NCI-H2171 treated with DMSO at 0.1 percent for 48 hours (cell line): ENCODE measurements around the gene BMF.
"Not testable (repeated sequence)": the region's sequence is repeated elsewhere in the genome, so short reads cannot be mapped to it uniquely, and the experiment has no call there.

Experiments
- DNase-seq: peaks from one replicate; lab custom pipeline; 2025; lab: John Stamatoyannopoulos, UW

The BMF gene, protein sequence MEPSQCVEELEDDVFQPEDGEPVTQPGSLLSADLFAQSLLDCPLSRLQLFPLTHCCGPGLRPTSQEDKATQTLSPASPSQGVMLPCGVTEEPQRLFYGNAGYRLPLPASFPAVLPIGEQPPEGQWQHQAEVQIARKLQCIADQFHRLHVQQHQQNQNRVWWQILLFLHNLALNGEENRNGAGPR

DNA sequence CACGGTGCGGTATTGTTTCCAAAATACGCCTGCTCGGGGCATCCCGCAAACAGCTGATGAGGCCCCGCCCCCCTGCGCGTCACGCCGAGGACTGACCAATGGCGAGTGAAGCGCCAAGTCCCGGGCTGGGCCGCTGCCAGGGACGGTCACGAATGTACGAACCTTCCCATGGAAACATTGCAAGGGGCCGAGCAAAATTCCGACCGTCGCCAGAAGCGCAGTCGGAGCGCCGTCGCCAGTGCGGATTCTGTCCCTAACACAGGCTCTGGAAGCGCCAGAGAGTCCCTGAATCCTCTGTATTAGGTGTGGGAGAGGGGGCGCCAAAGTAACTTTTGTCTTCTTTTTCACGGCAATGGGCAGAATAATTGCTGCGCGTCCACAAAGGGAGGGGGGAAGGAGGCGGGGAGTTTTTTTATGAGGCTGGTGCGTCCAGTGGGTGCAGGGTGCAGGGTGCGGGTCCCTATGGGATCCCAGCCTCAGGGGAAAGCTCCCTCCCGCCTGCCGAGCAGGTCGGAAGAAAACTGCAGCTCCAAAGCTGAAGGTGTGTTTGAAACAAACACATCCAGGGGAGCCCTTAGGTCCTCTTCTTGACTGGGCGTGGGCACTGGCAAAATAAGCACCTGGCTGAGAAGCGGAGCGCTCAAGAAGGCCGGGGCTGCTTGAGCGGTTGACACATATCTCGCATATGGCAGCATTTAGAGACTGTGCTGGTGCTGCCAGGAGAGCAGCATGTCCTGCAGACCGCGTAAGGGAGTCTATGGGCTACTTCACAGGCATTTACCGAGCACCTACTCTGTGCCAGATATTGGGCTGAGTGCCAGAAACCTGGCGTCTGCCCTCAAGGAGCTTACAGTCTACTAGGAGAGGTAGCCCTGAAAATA is at the start of gene BMF:
Gene BMF, minus strand, starts transcription at position 25 of the 881 bp plus-strand sequence. CDS start 2,793 bp downstream, outside the sequence.
- peak; percentile 98 for DNase-seq

DNA sequence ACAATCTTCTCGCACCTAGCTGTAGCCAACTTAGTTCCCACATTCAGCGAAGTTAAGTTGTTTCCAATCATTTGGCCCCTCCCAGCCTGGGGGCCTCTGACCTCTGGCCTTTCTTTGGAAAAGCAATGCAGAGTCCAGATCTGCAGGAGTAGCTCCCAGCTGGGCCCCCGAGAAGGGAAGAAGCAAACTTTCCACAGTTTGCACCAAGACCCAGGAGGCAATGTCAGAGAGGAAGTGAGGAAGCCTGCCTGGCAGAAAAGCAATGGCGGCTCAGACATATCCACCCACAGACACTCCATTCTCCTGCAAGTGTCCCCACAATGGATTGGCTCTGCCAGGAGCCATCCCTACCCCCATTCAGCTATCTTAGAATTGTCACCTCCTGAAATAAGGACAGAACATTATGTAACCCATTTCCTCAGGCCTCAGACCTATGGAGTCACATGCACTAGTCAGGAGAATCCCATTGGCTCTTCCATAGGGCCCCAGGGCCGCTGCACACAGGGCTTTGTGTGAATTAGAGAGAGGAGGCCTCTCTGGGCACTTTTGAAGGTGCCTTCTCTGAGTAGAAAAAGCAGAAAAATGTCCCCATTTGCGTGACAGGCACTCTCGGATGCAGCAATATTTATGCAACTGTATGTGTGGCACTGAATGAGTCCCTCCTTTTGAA is 49.2 kb upstream of the BMF start:
- DNase-seq = no peak

DNA sequence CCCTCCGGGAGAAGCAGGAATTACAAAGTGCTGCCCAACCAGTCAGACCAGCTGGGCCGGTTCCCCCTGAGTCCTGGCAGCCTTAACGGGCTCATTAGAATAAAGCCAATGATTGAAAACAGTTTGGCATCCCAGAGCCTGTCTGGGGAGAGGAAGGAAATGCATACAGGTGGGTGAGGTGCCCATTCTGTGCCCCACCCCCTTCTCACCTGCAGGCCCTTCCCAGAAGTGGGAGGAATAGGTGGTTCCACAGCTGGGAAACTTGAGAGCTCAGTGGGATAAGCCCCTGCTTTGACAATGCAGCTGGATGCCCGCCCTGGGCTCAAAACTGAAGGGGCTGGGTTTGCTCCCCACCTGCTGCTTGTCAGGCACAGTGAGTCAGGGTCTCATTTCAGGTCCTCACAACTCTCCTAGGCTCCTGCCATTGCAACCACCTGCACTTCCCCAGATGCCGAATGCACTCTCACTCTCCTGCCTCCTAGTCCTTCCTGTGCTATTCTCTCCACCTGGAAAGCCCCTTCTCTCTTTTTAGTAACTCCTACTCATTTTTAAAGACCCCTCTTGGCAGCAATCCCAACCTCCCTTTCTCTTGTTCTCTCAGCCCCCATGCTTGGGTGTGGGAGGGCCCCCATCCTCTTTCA is 46.7 kb upstream of the BMF start:
- DNase-seq = no peak

DNA sequence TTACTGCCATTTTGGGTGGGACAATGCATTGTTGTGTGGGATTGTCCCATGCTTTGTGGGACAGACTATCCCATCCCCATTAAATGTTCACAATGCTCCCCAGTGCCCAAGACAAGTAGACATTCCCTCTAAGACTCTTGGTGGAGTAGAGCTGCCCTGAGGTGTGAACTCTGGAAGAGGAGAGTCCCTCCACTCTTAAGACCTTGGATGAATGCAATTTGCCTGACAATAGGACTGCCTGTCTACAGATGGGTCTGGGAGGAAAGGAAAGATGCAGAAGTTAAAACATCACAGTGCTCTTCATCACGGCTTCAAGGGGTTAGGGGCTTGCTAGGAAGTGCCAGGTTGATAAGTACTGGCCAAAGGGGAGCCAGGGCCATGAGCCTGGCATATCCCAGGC is 46.1 kb upstream of the BMF start:
- not testable (repeated sequence) for DNase-seq

DNA sequence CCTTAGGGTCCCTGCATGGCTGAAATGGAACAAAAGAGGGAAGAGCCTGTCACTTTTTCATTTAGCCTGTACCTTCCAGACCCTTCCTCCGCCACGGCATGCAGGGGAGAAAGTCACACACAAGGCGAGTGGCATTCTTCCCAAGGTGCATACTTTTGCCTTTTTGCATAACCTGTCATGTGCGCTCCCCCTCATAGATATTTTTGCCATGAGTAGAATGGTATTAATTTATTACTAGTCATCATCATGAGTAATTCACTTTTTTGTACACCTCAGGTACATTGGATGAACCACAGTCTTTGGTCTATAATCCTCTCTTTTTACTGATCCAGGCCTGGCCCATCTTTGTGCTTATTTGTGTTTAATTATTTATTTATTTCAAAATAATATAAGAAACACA is 43.3 kb upstream of the BMF start:
- no peak for DNase-seq

DNA sequence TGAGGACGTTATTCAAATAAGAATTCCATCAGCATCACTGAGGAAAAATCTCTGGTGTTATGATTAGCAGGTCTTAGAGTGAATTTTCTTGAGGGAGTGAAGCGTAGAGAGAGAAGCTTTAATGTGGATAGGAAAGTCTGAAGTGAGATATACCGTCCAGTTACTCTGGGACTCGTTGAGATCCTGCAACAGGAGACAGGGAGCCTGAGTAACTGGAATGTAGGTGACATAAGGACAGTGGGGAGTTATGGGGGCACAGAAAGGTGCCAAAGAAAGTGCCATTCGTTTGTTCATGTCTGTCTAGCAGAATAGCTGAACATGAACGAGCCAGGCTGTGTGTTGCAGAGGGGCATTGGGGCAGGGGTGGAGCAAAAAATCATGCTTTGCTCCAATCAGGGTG is 42.8 kb upstream of the BMF start:
- DNase-seq = no peak

DNA sequence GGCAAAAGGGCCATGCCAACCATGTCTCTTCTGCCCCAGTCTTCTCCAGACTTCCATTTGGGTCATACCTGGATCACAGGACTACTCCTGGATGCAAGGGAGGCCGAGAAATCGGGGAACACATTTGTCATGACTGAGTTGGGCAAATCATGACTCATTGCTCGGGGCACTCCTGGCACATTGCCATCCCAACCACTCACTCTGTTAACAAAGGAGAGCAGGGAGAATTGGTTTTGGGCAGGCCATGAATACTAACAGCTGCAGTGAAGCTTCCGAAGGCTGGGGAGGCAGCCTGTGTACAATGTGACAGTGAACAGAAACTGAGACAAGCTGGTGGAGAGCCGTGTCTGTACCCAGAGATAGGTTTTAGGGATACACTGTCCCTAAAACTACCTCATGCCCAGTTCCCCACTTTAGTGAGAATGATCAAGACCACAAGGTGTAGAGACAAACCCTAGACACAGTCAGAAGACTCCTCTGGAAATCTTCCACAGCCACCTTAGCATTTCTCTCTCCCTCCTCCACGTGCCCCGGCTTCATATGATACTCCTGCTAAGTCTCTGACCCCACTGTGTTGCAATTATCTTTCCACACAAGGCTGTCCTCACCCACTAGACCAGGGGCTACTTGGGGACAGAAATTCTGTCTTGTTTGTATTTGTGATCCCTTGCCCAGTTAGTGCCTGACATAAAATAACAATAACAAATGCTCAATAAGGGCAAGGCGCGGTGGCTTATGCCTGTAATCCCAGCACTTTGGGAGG is 41.7 kb upstream of the BMF start:
- DNase-seq = no peak

DNA sequence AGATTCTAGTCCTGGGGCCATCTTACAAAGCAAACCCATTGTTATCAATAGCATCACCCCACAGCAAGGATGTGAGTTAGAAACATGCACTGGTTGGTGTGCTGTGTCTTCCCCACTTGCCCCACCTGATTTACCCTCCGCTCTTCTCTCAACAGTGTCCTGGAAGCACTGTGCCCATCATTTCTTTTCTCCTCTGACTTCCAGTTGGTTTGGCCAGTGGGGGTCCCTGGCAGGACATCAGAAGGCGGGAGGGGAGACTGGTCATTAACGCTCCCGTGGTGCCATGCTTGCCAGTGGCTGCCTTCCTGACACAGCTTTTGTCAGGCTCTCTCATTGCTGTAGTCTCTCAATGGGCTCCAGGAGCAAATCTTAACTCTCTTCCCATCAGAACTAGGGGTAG is 40.7 kb upstream of the BMF start:
- DNase-seq = no peak

DNA sequence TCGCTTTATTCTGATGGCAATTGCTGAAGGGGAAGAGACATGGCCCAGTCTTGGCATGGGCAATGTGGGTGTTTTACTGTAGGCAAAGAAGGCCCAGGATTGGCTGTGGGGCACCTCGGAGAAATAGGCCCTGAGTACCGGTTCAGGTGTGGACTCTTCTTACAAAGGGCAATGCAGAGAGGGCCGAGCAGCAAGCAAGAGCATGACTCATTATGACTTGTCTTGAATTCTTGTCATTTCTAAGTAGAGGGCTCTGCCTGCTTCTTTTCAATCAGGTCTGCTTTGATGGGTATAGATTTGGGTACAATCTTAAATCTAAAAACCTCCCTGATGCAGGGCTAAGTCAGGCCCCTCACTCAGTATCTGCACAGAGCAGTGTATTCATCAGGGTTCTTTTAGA is 37.4 kb upstream of the BMF start:
- no peak for DNase-seq

DNA sequence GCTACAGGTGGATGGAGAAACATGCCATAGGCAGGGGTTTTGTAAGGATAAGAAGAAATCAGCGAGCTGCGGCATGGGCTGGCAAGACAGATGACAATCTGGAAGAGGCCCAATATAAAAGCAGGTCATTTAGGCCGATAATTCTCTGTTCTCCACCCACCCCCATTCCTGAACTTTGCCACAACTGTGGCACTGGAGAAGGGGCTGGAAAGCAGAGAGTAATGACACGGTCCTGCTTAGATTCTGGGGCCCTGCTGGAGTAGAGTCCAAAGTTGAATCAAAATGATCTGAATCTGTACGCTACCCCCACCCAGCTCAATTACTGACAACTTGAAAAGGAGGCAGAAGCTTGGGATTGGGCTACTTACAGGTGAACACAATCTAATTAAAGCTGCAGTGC is 33.7 kb upstream of the BMF start:
- DNase-seq = no peak

DNA sequence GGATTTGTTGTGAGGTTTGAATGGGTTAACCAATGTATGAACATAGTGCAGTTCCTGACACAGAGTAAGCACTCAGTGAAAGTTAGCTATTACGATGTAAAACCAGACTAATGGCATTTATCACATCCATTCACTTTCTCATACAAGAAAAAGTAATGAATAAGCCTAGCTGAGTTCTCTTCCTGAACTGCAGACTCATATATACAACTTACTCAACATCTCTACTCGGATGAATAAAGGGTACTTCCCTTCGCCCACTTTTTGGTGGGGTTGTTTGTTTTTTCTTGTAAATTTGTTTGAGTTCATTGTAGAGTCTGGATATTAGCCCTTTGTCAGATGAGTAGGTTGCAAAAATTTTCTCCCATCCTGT is 29.5 kb upstream of the BMF start:
- DNase-seq = not testable (repeated sequence)

DNA sequence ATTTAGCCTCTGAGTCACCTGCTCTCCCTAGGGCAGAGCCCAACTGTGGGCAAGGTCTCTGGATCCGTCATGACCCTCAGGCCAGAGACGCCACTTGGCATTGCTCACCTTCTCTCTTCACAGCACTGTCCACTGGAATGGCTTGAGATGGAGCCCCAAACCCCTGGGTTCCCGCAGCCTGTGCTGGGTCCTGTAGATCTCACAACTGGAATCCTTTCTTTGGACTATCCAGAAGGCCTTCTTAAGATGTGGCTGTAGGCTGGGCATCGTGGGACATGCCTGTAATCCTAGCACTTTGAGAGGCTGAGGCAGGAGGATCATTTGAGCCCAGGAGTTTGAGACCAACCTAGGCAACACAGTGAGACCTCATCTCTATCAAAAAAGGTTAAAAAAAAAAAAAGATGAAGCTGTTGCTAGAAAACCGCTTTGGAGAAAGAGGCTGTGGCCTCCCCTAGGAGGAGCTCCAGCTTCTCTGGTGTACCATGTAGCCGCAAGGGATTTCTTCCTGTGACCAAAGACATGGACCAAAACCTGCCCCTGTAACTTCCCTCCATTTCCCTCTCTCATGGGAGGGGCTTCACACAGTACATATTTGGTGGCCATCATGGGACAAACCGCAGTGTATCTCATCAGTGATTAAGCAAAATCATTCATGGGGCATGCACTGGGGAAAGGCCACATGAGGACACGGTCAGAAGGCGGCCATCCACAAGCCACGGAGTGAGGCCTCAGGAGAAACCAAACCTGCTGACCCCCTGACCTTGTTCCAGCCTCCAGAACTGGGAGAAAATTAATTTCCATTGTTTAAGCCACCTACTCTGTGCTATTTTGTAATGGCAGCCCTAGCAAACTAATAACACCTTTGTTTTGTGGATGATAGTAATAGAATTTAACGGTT is 28.9 kb upstream of the BMF start:
- DNase-seq = no peak

DNA sequence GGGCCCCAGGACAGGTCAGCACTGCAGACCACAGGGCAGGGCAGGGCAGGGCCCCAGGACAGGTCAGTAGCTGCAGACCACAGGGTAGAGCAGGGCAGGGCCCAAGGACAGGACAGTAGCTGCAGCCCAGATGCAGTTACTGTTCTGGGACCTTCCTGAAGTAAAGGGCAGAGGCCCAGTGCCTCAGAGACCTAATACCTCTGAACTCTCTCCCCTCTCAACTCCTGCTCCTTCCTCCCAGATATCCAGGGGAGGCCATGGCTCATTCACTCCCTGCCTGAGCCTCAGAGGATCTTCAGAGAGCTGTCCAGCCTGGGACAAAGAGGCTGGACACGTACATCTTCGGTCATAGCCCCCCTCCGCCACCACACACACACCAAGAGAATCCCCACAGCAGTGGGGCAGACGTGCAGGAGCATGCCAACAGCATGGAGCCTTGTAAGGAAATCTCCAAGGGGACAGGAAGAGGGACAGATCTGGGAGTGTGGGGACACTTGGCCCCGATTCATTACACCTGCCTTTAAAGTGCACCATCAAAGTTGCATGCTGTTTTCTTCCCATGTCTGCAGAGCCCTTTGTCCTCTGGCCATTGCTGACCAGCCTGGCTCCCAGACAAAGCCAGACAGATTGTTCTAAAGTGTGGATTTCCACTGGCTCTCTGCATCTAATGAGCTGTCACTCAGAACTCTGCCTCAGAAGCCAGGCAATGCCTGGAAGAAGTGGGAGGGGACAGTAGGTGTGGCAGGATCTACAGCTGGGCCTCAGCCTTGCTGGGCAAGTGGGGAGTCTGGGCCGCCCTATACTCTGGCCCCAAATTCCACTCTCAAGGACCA is 28.0 kb upstream of the BMF start:
- no peak for DNase-seq

DNA sequence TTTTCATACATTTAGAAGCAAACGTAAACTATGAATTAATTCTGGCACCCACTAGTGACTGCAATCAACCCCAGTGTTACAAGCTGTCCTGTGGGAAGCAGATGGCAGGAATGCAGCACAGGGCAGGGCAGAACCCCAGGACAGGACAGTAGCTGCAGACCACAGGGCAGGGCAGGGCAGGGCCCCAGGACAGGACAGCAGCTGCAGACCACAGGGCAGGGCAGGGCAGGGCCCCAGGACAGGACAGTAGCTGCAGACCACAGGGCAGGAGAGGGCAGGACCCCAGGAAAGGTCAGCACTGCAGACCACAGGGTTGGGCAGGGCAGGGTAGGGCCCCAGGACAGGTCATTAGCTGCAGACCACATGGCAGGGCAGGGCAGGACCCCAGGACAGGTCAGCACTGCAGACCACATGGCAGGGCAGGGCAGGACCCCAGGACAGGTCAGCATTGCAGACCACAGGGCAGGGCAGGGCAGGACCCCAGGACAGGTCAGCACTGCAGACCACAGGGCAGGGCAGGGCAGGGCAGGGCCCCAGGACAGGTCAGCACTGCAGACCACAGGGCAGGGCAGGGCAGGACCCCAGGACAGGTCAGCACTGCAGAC is 27.3 kb upstream of the BMF start:
- not testable (repeated sequence) for DNase-seq

DNA sequence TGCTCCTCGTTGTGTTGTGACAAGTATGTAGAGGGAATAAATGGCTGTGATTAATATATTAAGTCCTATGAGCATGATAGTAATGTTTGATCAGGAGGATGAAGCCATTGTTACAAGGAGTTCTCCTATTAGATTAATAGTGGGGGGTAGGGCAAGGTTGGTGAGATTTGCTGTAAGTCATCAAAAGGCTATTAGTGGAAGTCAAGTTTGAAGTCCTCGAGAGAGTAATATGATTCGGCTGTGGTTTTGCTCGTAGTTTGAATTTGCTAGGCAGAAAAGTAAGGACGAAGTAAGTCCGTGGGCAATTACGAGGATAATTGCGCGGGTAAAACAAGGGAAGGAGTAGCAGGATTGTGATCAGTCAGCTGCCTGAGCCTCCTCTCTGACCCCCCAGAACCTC is 26.2 kb upstream of the BMF start:
- no peak for DNase-seq

DNA sequence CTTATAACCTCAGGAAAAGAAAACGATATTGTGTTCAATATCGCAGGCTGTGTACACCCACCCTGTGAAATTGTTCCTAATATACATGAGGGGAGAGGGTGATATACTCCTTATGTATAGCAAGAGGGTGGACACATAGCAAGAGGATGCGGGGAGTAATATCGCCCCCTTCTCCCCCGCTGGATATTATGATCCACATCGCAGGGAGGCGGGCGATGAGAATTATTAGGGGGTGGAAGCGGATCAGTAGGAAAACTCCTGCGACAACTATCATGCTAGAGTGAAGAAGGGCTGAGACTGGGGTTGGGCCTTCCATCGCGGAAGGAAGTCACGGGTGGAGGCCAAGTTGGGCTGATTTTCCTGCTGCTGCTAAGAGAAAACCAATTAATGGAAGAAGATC is 24.9 kb upstream of the BMF start:
- no peak for DNase-seq

DNA sequence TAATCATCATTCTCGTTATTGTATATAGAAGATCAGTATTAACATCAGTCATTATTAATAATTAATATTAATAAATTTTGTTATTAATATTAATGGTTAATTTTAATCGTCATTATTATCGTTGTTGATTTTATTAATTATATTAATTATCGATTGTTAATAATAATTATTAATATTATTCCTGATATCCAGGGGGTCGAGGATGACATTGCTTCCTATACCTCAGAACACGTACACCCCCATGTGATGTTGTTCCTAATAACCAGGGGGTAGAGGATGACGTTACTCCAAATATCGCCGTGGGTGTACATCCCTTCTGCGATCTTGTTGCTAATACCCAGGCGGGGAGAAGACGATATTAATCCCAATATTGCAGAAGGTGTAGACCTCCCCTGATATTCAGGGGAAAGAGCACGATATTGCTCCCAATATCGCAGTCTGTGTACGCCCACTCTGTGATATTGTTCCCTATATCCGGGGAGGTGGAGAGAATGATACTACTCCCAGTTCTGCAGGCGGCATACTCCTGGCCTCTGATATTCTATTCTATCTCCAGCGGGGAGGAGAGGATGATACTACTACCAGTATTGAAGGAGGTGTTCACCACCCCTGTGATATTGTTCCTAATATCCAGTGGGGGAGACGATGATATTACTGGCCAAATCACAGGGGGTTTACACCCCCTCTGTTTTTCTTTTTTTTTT is 22.3 kb upstream of the BMF start:
- DNase-seq = no peak

DNA sequence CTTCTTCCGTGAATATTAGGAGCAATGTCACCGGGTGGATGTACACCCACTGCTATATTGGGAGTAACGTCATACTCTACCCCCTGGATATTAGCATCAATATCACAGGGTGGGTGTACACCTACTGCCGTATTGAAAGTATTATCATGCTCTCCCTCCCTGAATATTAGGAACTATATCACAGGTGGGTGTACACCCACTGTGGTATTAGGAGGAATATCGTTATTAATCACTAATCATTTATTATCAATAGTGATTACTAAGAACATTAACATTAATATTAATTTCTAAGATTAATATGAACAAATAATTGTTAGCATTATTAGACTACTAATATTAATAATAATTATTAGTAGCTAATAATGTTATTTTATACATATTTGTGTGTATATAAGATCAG is 21.4 kb upstream of the BMF start:
- no peak for DNase-seq
